GM12878 (cell line): ENCODE results near the gene CLASP1. TPM values are rescaled to one million over a fixed set of nuclear protein-coding genes. Genes with fewer than 3 reads are reported as not detected.

ENCODE experiments used
- PAX8 ChIP-seq: fragments of 450-650 bp; IDR thresholded peaks from 2 replicates; pipeline ENCODE4 v1.6.1; 2017; ENCODE audit warnings: mild to moderate bottlenecking, moderate library complexity
- RAD51 ChIP-seq: fragments of 450-650 bp; IDR thresholded peaks from 2 replicates; pipeline ENCODE4 v1.6.1; 2016; ENCODE audit warnings: moderate library complexity, mild to moderate bottlenecking, inconsistent platforms
- SMC3 ChIP-seq: IDR thresholded peaks from 2 replicates; pipeline ENCODE4 v1.6.1; 2011; ENCODE audit warnings: low read length, improper control_type of control experiment, borderline replicate concordance
- ZNF207 ChIP-seq: fragments of 450-650 bp; IDR thresholded peaks from 2 replicates; pipeline ENCODE4 v1.6.1; 2014; ENCODE audit warnings: antibody characterized with exemption, mild to moderate bottlenecking, borderline replicate concordance
- polyA plus RNA-seq, 11 experiments: library from polyadenylated mRNA; depleted of rRNA in 4 of 11; unstranded in 6 of 11; stranded (reverse) in 5 of 11; fragments of >200 nt; fragmentation: Nextera tagmentation in 4 of 11; fragmentation: Illumina TruSeq in 1 of 11; extraction: Ambion mirVana in 4 of 11; extraction: Trizol in 1 of 11; gene quantifications; 1 replicate in 1 of 11; 2 replicates in 10 of 11; pipeline versions ENCODE4 v1.2.1 to v1.2.3, GENCODE V29; 2011 to 2016; ENCODE audit warnings: inconsistent platforms in 2 of 11, missing spikeins in 2 of 11, low read depth in 1 of 11
- total RNA-seq, 4 experiments: library from RNA; depleted of rRNA in 3 of 4; stranded (reverse); fragments of >200 nt in 3 of 4; fragmentation: Illumina TruSeq in 1 of 4; extraction: Trizol in 1 of 4; gene quantifications; 2 replicates each; pipeline versions ENCODE4 v1.2.1 to v1.2.3, GENCODE V29; 2013 to 2021
- TF ChIP-seq, protein P1 (sequence below): fragments of 450-650 bp; formaldehyde crosslinking; IDR thresholded peaks from 2 replicates; pipeline ENCODE4 v1.4.0; 2020; ENCODE audit warnings: mild to moderate bottlenecking, moderate library complexity
- TF ChIP-seq, protein P2 (sequence below): fragments of 450-650 bp; IDR thresholded peaks from 2 replicates; pipeline ENCODE4 v1.6.1; 2017; ENCODE audit warnings: mild to moderate bottlenecking, moderate library complexity
- TF ChIP-seq, protein P3 (sequence below): IDR thresholded peaks from 2 replicates; pipeline ENCODE4 v1.6.1; 2012; ENCODE audit warnings: low read depth, low read length, improper control_type of control experiment

The CLASP1 gene
- total and polyA plus RNA-seq, 10 of the 15 experiments (the other 5 are each of a cell fraction or from before 2014, with no cell fraction given) = 1.4 to 62.4 (median 32.9) TPM

DNA sequence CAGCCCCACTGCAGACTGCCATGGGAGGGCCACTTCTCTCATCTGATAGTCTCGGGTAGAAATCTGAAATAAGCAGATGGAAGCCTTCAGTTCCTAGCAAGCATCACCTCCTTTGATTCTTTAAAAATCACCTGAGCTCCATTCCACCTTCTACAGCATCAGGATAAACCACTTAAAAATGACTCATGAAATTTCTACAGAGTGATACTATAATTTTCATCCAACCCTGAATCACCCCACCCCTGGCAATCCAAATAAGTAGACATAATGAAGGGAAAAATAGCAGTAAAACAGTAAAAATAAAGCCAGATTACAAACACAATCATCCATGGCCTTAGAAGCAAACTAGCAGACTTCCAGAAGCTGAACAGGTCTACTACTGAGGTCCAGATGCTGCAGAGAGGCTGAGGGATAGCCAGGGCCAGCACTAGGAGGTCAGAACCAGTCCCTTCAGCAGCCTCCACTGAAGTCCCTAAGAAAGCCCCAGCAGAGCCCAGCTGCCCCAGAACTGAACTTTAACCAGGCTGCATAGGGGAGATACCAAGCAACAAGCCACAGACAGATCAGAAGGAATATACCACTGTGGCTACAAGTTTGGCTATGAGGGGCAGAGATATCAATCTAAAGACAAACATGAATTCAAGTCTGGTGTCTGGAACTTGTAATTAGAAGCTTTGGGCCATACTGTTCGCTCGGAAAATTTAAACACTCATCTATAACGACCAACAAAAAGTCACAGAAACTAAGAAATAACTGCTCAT is 173.3 kb downstream of the CLASP1 start (continued):
- TF ChIP-seq, protein P1, sequence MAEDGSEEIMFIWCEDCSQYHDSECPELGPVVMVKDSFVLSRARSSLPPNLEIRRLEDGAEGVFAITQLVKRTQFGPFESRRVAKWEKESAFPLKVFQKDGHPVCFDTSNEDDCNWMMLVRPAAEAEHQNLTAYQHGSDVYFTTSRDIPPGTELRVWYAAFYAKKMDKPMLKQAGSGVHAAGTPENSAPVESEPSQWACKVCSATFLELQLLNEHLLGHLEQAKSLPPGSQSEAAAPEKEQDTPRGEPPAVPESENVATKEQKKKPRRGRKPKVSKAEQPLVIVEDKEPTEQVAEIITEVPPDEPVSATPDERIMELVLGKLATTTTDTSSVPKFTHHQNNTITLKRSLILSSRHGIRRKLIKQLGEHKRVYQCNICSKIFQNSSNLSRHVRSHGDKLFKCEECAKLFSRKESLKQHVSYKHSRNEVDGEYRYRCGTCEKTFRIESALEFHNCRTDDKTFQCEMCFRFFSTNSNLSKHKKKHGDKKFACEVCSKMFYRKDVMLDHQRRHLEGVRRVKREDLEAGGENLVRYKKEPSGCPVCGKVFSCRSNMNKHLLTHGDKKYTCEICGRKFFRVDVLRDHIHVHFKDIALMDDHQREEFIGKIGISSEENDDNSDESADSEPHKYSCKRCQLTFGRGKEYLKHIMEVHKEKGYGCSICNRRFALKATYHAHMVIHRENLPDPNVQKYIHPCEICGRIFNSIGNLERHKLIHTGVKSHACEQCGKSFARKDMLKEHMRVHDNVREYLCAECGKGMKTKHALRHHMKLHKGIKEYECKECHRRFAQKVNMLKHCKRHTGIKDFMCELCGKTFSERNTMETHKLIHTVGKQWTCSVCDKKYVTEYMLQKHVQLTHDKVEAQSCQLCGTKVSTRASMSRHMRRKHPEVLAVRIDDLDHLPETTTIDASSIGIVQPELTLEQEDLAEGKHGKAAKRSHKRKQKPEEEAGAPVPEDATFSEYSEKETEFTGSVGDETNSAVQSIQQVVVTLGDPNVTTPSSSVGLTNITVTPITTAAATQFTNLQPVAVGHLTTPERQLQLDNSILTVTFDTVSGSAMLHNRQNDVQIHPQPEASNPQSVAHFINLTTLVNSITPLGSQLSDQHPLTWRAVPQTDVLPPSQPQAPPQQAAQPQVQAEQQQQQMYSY (CRISPR knock-in tag) = no peak
- no peak for TF ChIP-seq ZNF207
- TF ChIP-seq, protein P2, sequence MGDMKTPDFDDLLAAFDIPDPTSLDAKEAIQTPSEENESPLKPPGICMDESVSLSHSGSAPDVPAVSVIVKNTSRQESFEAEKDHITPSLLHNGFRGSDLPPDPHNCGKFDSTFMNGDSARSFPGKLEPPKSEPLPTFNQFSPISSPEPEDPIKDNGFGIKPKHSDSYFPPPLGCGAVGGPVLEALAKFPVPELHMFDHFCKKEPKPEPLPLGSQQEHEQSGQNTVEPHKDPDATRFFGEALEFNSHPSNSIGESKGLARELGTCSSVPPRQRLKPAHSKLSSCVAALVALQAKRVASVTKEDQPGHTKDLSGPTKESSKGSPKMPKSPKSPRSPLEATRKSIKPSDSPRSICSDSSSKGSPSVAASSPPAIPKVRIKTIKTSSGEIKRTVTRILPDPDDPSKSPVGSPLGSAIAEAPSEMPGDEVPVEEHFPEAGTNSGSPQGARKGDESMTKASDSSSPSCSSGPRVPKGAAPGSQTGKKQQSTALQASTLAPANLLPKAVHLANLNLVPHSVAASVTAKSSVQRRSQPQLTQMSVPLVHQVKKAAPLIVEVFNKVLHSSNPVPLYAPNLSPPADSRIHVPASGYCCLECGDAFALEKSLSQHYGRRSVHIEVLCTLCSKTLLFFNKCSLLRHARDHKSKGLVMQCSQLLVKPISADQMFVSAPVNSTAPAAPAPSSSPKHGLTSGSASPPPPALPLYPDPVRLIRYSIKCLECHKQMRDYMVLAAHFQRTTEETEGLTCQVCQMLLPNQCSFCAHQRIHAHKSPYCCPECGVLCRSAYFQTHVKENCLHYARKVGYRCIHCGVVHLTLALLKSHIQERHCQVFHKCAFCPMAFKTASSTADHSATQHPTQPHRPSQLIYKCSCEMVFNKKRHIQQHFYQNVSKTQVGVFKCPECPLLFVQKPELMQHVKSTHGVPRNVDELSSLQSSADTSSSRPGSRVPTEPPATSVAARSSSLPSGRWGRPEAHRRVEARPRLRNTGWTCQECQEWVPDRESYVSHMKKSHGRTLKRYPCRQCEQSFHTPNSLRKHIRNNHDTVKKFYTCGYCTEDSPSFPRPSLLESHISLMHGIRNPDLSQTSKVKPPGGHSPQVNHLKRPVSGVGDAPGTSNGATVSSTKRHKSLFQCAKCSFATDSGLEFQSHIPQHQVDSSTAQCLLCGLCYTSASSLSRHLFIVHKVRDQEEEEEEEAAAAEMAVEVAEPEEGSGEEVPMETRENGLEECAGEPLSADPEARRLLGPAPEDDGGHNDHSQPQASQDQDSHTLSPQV = no peak
- no peak for TF ChIP-seq PAX8
- no peak for TF ChIP-seq RAD51
- TF ChIP-seq SMC3 = no peak
- TF ChIP-seq, protein P3, sequence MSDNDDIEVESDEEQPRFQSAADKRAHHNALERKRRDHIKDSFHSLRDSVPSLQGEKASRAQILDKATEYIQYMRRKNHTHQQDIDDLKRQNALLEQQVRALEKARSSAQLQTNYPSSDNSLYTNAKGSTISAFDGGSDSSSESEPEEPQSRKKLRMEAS = no peak
